ENCODE data around the gene ID3. TPM values are rescaled to one million over a fixed set of nuclear protein-coding genes. Genes with fewer than 3 reads are reported as not detected.

ID3 gene
- total RNA-seq, 1 donor from 2014 or later, result 120 TPM

DNA sequence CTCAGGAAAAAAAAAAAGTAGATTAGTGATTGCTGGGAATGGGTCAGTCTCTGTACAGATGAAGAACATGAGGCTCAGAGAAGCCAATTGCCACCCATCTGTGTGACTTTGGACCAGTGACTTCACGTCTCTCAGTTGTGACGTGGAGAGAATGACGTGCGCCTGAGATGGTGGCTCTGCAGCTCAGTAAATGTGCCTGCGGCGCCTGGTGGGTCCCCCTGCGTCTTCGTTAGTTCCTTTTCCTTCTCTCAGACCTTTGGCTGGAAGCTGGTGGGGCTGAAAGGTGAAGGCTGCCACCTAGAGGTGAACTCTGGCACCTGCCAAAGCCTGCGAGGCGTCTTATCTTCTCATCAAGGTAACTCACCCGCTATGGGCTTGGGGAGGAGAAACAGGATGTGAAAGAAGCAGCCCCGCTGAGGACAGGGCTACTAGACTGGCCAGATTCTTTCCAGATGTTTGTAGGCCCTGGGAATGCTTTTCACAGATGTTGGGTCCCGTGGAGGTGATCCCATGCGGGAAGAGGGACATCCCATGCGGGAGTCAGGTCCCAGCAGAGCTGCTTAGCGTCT, 19.5 kb downstream of the ID3 start:
- Histone ChIP-seq H3K9ac (ENCODE audit: low read depth in 1 of 3, low read length in 3 of 3) (peak overlapping the region in 2 of 3 donors; percentile 68), H3K27ac (ENCODE audit: low read depth, low read length) (no peak overlapping the region)

DNA sequence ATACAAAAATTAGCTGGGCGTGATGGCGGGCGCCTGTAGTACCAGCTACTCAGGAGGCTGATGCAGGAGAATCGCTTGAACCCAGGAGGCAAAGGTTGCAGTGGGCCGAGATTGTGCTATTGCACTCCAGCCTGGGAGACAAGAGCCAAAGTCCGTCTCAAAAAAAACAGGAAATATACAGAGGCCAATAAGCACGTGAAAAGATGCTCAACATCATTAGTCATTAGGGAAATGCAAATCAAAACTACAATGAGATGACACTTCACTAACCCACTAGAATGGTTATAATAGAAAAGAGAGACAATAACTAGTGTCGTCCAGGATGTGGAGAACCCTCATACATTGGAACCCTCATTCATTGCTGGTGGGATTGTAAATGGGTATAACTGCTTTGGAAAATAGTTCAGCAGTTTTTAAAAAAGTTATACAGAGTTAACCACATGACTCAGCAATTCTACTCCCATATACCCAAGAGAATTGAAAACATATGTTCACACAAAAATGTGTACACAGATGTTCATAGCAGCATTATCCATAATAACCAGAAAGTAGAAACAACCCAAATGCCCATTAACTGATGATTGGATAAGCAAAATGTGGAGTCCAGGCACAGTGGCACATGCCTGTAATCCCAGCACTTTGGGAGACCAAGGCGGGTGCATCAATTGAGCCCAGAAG, 21.9 kb downstream of the ID3 start:
- H3K4me1 ChIP-seq (ENCODE audit: control insufficient read depth in 3 of 3, insufficient read depth in 3 of 3, low read length in 3 of 3), result peaks cover 2 to 8% (median 3%) of the 10 kb centered on the region in 3 donors
- H3K9ac ChIP-seq (ENCODE audit: low read depth in 1 of 3, low read length in 3 of 3), result no peak overlapping the region
- H3K36me3 ChIP-seq (ENCODE audit: control insufficient read depth in 3 of 3, insufficient read depth in 3 of 3, low read length in 3 of 3), result no peaks in the 10 kb centered on the region
- H3K4me3 ChIP-seq (ENCODE audit: low read length in 3 of 3), result no peak overlapping the region
- H3K27ac ChIP-seq (ENCODE audit: low read depth, low read length), result no peak overlapping the region
- H3K9me3 ChIP-seq (ENCODE audit: control insufficient read depth in 3 of 3, low read length in 3 of 3), result no peaks in the 10 kb centered on the region
- H3K27me3 ChIP-seq (ENCODE audit: control insufficient read depth in 3 of 3, insufficient read depth in 3 of 3, low read length in 3 of 3), result no peaks in the 10 kb centered on the region

More for the DNA sequence above, 19.5 kb downstream of the ID3 start:
- peak overlapping the region; percentile 48 to 64 (median 55) for H3K4me3 ChIP-seq (ENCODE audit: low read length in 3 of 3)
- peaks cover 3 to 12% (median 3%) of the 10 kb centered on the region in 3 donors for H3K4me1 ChIP-seq (ENCODE audit: control insufficient read depth in 3 of 3, insufficient read depth in 3 of 3, low read length in 3 of 3)
- no peaks in the 10 kb centered on the region for H3K9me3 ChIP-seq (ENCODE audit: control insufficient read depth in 3 of 3, low read length in 3 of 3)
- H3K36me3 ChIP-seq (ENCODE audit: control insufficient read depth in 3 of 3, insufficient read depth in 3 of 3, low read length in 3 of 3), result no peaks in the 10 kb centered on the region
- no peaks in the 10 kb centered on the region for H3K27me3 ChIP-seq (ENCODE audit: control insufficient read depth in 3 of 3, insufficient read depth in 3 of 3, low read length in 3 of 3)

DNA sequence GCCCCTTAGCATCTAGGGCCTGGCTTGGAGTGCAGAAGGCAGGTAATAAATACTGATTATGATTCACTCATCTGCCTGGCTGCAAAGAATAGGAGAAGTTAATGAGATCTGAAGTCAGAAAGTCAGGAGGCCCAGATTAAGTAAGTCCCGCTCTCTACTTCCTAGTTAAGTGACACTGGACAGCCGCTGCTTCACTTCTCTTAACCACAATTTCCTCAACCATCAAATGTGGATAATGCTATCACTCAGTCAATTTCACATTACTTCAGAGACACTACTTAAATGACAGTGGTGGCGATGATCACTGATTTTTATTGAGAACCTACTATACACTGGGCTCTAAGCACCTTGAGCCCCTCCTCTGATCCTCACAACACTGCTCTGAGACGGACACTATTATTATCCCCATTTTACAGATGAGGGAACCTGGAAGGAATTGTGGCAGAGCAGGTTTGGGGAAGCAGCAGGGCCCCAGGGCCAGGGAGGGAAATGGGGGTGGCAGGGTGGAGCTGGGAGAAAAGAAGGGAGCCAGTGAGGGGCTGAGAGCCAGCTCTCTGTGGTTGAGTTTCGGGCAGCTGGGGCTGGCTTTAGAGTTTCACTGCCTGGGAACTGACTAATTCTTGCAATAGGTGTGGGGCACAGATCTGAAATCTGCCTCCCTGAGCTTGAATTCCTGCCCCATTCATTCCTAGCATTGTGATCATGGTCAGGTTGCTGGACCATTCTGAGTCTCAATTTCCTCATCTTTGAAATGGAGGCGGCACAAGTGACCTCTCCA, 25.9 kb downstream of the ID3 start:
- Histone ChIP-seq H3K36me3 (ENCODE audit: control insufficient read depth in 3 of 3, insufficient read depth in 3 of 3, low read length in 3 of 3) (no peaks in the 10 kb centered on the region), H3K9me3 (ENCODE audit: control insufficient read depth in 3 of 3, low read length in 3 of 3) (no peaks in the 10 kb centered on the region), H3K9ac (ENCODE audit: low read depth in 1 of 3, low read length in 3 of 3) (no peak overlapping the region), H3K4me3 (ENCODE audit: low read length in 3 of 3) (no peak overlapping the region), H3K4me1 (ENCODE audit: control insufficient read depth in 3 of 3, insufficient read depth in 3 of 3, low read length in 3 of 3) (peaks cover 17 to 33% (median 22%) of the 10 kb centered on the region in 3 donors), H3K27ac (ENCODE audit: low read depth, low read length) (no peak overlapping the region), H3K27me3 (ENCODE audit: control insufficient read depth in 3 of 3, insufficient read depth in 3 of 3, low read length in 3 of 3) (peaks cover 0 to 14% (median 6%) of the 10 kb centered on the region in 3 donors)

- Histone ChIP-seq H3K9me3 (ENCODE audit: control insufficient read depth in 3 of 3, low read length in 3 of 3) (no peaks in the 10 kb centered on the region), H3K9ac (ENCODE audit: low read depth in 1 of 3, low read length in 3 of 3) (peak overlapping the region in 2 of 3 donors; percentile 65 to 69), H3K4me3 (ENCODE audit: low read length in 3 of 3) (peak overlapping the region; percentile 54 to 72 (median 67)), H3K27me3 (ENCODE audit: control insufficient read depth in 3 of 3, insufficient read depth in 3 of 3, low read length in 3 of 3) (peaks cover 0 to 14% (median 6%) of the 10 kb centered on the region in 3 donors), H3K27ac (ENCODE audit: low read depth, low read length) (no peak overlapping the region), H3K4me1 (ENCODE audit: control insufficient read depth in 3 of 3, insufficient read depth in 3 of 3, low read length in 3 of 3) (peaks cover 30 to 50% (median 32%) of the 10 kb centered on the region in 3 donors), H3K36me3 (ENCODE audit: control insufficient read depth in 3 of 3, insufficient read depth in 3 of 3, low read length in 3 of 3) (no peaks in the 10 kb centered on the region)
These were observed 27.7 kb downstream of the ID3 start for GRCh38 chr1:23531562-23532094.

GRCh38 chr1:23530747-23531561, 28.3 kb downstream of the ID3 start, which contains the start of gene E2F2:
TSS of gene E2F2 (minus strand) at chr1:23531233. CDS start at chr1:23530793, 440 bp downstream.
- H3K4me1 ChIP-seq (ENCODE audit: control insufficient read depth in 3 of 3, insufficient read depth in 3 of 3, low read length in 3 of 3), result peaks cover 30 to 50% (median 32%) of the 10 kb centered on the region in 3 donors
- no peaks in the 10 kb centered on the region for H3K36me3 ChIP-seq (ENCODE audit: control insufficient read depth in 3 of 3, insufficient read depth in 3 of 3, low read length in 3 of 3)
- peak within 1 kb of the TSS in 2 of 3 donors; percentile 65 to 69 for H3K9ac ChIP-seq (ENCODE audit: low read depth in 1 of 3, low read length in 3 of 3)
- H3K27ac ChIP-seq (ENCODE audit: low read depth, low read length), result no peak within 1 kb of the TSS
- peaks cover 0 to 14% (median 6%) of the 10 kb centered on the region in 3 donors for H3K27me3 ChIP-seq (ENCODE audit: control insufficient read depth in 3 of 3, insufficient read depth in 3 of 3, low read length in 3 of 3)
- H3K4me3 ChIP-seq (ENCODE audit: low read length in 3 of 3), result peak within 1 kb of the TSS; percentile 63 to 72 (median 67)
- H3K9me3 ChIP-seq (ENCODE audit: control insufficient read depth in 3 of 3, low read length in 3 of 3), result no peaks in the 10 kb centered on the region

DNA sequence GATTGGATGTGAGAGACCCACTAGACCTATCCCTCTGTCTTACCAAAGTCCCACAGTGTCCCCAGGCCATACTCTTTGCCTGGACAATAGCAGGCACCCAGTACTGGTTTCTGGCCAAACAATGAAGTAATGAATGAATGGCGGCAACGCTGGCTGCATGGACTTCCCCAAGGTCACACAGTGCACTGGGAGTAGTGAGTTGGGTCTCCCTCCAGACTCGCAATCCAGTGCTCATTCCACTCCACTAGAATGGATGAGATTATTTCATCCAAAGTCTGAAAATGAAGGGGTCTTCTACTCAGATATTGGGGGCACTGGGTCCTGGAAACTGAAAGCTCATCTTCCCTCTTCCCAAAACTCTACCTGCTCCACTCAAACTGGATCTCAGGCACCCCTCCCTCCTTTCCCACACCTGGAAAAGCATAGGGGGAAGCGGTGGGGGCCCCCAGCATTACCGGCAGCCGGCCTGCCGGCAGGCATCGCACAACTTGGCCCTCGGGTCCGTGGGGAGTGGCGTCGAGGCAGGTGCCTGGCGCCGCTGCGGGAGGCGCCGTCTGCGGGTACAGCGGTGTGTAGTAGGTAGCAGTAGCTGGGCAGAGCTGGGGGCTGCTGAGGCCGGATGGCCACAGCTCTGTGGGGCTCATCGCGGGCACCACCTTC, 29.1 kb downstream of the ID3 start:
- Histone ChIP-seq H3K36me3 (ENCODE audit: control insufficient read depth in 3 of 3, insufficient read depth in 3 of 3, low read length in 3 of 3) (no peaks in the 10 kb centered on the region), H3K27me3 (ENCODE audit: control insufficient read depth in 3 of 3, insufficient read depth in 3 of 3, low read length in 3 of 3) (peaks cover 0 to 14% (median 6%) of the 10 kb centered on the region in 3 donors), H3K4me1 (ENCODE audit: control insufficient read depth in 3 of 3, insufficient read depth in 3 of 3, low read length in 3 of 3) (peaks cover 30 to 57% (median 32%) of the 10 kb centered on the region in 3 donors), H3K9ac (ENCODE audit: low read depth in 1 of 3, low read length in 3 of 3) (peak overlapping the region in 2 of 3 donors; percentile 8 to 33), H3K27ac (ENCODE audit: low read depth, low read length) (no peak overlapping the region), H3K4me3 (ENCODE audit: low read length in 3 of 3) (peak overlapping the region in 2 of 3 donors; percentile 61 to 67), H3K9me3 (ENCODE audit: control insufficient read depth in 3 of 3, low read length in 3 of 3) (no peaks in the 10 kb centered on the region)

DNA sequence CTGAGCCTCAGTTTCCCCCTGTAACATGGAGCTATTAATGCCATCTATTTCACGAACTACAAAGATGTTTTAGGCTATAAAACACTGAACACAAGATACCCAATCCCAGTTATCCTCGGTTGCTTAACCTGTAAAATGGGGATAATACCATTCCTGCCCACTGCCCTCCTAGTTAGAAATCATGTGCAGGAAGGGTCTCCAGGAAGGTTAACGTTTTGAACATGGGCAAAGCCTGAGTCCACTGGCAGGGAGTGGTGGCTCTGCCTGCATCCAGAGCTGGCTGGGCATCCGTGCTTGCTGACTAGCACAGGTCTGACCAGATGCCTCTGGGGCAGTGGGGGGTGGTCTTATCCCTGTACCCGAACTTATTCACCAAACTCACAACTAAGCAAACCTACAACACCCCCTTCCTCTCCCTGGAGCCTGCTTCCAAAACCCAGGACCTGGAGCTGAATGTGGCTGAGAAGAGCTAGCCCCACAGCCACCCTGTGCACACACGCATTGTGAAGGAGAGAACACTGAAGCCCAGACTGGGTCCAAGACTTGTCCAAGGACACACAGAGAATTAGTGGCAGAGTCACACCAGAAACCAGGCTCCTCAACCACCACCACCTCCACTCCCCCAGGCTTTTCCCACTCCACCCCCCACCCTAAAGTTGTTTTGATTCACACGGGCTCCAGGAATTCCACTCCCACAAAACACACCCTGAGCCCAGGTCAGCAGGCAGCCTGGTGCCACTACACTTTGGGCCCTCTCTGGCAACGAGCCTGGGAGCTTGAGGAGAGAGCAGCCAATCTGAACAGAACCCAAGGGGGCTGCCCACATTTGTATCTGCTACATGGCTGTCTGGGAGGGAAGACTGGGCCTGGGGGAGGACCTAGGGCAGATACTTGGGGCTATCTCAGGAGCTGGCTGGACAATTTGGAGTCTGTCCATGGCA, 29.9 kb downstream of the ID3 start:
- no peak overlapping the region for H3K9ac ChIP-seq (ENCODE audit: low read depth in 1 of 3, low read length in 3 of 3)
- no peaks in the 10 kb centered on the region for H3K9me3 ChIP-seq (ENCODE audit: control insufficient read depth in 3 of 3, low read length in 3 of 3)
- H3K27ac ChIP-seq (ENCODE audit: low read depth, low read length), result peak overlapping the region; percentile 45
- H3K36me3 ChIP-seq (ENCODE audit: control insufficient read depth in 3 of 3, insufficient read depth in 3 of 3, low read length in 3 of 3), result no peaks in the 10 kb centered on the region
- H3K27me3 ChIP-seq (ENCODE audit: control insufficient read depth in 3 of 3, insufficient read depth in 3 of 3, low read length in 3 of 3), result peaks cover 0 to 14% (median 6%) of the 10 kb centered on the region in 3 donors
- no peak overlapping the region for H3K4me3 ChIP-seq (ENCODE audit: low read length in 3 of 3)
- peaks cover 30 to 58% (median 32%) of the 10 kb centered on the region in 3 donors for H3K4me1 ChIP-seq (ENCODE audit: control insufficient read depth in 3 of 3, insufficient read depth in 3 of 3, low read length in 3 of 3)

- peak overlapping the region in 2 of 3 donors; percentile 29 to 48 for H3K4me3 ChIP-seq (ENCODE audit: low read length in 3 of 3)
- H3K9me3 ChIP-seq (ENCODE audit: control insufficient read depth in 3 of 3, low read length in 3 of 3), result no peaks in the 10 kb centered on the region
- peak overlapping the region; percentile 45 for H3K27ac ChIP-seq (ENCODE audit: low read depth, low read length)
- peaks cover 30 to 58% (median 32%) of the 10 kb centered on the region in 3 donors for H3K4me1 ChIP-seq (ENCODE audit: control insufficient read depth in 3 of 3, insufficient read depth in 3 of 3, low read length in 3 of 3)
- H3K9ac ChIP-seq (ENCODE audit: low read depth in 1 of 3, low read length in 3 of 3), result peak overlapping the region in 2 of 3 donors; percentile 50 to 65
- peaks cover 0 to 14% (median 6%) of the 10 kb centered on the region in 3 donors for H3K27me3 ChIP-seq (ENCODE audit: control insufficient read depth in 3 of 3, insufficient read depth in 3 of 3, low read length in 3 of 3)
- no peaks in the 10 kb centered on the region for H3K36me3 ChIP-seq (ENCODE audit: control insufficient read depth in 3 of 3, insufficient read depth in 3 of 3, low read length in 3 of 3)
These were observed 30.9 kb downstream of the ID3 start for GRCh38 chr1:23528250-23528978.
